A673 (cell line): ENCODE results near the gene NFIB. TPM values are rescaled to one million over a fixed set of nuclear protein-coding genes. Genes with fewer than 3 reads are reported as not detected.

Source experiments
- BruUV-seq: library from RNA; stranded (reverse); fragments of 400-500 nt; replicated peaks from 2 replicates; lab custom pipeline; 2021; lab: Mats Ljungman, UMichigan
- CTCF ChIA-PET: fragments of 300-600 bp; sonication (Branson Sonifier 250); formaldehyde crosslinking; loops from one replicate; lab custom pipeline; 2022; ENCODE audit warnings: antibody characterized with exemption; lab: Charles Lee
- POLR2A ChIA-PET: fragments of 300-600 bp; sonication (Branson Sonifier 250); formaldehyde crosslinking; loops from one replicate; lab custom pipeline; 2022; ENCODE audit warnings: antibody characterized with exemption; ENCODE audit not compliant: low non-redundant PET; lab: Charles Lee
- DNase-seq: peaks from one replicate; pipeline ENCODE4 v3.0.0-alpha.2; 2015; ENCODE audit warnings: low spot score
- H3K27ac ChIP-seq: fragments of 200-600 bp; sonication (generic); 2 replicates; pipeline ENCODE4 v1.5.1; 2016; ENCODE audit warnings: mixed run types, low read depth, mild to moderate bottlenecking, mixed read lengths, antibody characterized with exemption, low read length; ENCODE audit not compliant: poor library complexity, severe bottlenecking
- H3K27me3 ChIP-seq: fragments of 200-600 bp; sonication (generic); replicated peaks from 2 replicates; pipeline ENCODE4 v1.6.1; 2017; ENCODE audit warnings: mixed run types, low read depth, mild to moderate bottlenecking, mixed read lengths, antibody characterized with exemption, low read length; ENCODE audit not compliant: insufficient read depth, poor library complexity
- H3K36me3 ChIP-seq: fragments of 200-600 bp; sonication (generic); 2 replicates; pipeline ENCODE4 v1.6.1; 2016; ENCODE audit warnings: mixed run types, mild to moderate bottlenecking, mixed read lengths, antibody characterized with exemption, low read length; ENCODE audit not compliant: insufficient read depth, poor library complexity, severe bottlenecking
- H3K4me1 ChIP-seq: fragments of 200-600 bp; sonication (generic); 2 replicates; pipeline ENCODE4 v1.6.1; 2017; ENCODE audit warnings: mixed run types, mild to moderate bottlenecking, mixed read lengths, antibody characterized with exemption, low read length; ENCODE audit not compliant: insufficient read depth, poor library complexity, severe bottlenecking
- H3K4me3 ChIP-seq: fragments of 200-600 bp; sonication (generic); 2 replicates; pipeline ENCODE4 v1.5.1; 2016; ENCODE audit warnings: low read depth, mixed run types, mild to moderate bottlenecking, mixed read lengths, low read length; ENCODE audit not compliant: poor library complexity, severe bottlenecking
- H3K9me3 ChIP-seq: fragments of 200-600 bp; sonication (generic); 2 replicates; pipeline ENCODE4 v1.6.1; 2016; ENCODE audit warnings: mixed run types, low read depth, mild to moderate bottlenecking, mixed read lengths, antibody characterized with exemption, low read length; ENCODE audit not compliant: poor library complexity, severe bottlenecking
- CTCF ChIP-seq: fragments of 300-800, 200-600 bp; sonication (generic); conservative IDR thresholded peaks from 2 replicates; pipeline ENCODE4 v1.5.1; 2017; ENCODE audit warnings: low read depth, mild to moderate bottlenecking, antibody characterized with exemption, low read length, moderate library complexity, mixed read lengths
- EZH2 ChIP-seq: fragments of 200-600 bp; sonication (generic); IDR thresholded peaks from 2 replicates; pipeline ENCODE4 v1.6.1; 2017; ENCODE audit warnings: borderline replicate concordance, low read depth, mild to moderate bottlenecking, mixed read lengths, antibody characterized with exemption, low read length; ENCODE audit not compliant: poor library complexity, severe bottlenecking
- intact Hi-C: fragments of 100-400 bp; cut with micrococcal nuclease; formaldehyde crosslinking; loops from one replicate; pipeline ENCODE4 v1.10.0; 2022; ENCODE audit not compliant: unreplicated experiment
- total RNA-seq: library from RNA; stranded (reverse); gene quantifications from 2 replicates; pipeline ENCODE4 v1.2.3, GENCODE V29; 2021

Gene NFIB
- total RNA-seq, 1 experiment from 2014 or later: 41.2 TPM

DNA sequence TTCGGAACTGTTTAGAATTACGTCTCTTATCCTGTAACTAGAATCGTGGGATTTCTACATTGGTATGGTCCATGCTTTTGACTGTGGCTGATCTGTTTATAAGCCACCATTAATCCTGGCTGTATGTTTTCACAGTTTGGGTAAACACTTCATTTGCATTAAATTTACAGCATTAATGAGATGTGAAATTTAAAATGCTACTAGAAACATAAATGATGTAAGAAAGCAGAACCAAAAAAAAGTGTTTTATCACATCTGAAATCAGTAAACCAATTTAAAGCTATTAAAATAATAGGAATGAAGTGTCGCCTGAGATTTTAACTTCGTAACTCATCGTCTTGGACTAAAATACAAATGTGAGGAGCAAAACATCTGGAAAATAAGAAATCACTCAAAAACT lies 201.7 kb downstream of the NFIB start:
- TF ChIP-seq EZH2 (no peak), CTCF (no peak)
- Histone ChIP-seq H3K4me1 (no peaks in the 10 kb centered on the region), H3K27ac (no peak overlapping the region), H3K27me3 (no peaks in the 10 kb centered on the region), H3K4me3 (no peak overlapping the region), H3K36me3 (peaks cover 8% of the 10 kb centered on the region), H3K9me3 (no peaks in the 10 kb centered on the region)
- ChIA-PET POLR2A (no interaction called here), CTCF (no interaction called here)
- no TSS peak for BruUV-seq
- DNase-seq: no peak
- intact Hi-C loops: no loop called here

DNA sequence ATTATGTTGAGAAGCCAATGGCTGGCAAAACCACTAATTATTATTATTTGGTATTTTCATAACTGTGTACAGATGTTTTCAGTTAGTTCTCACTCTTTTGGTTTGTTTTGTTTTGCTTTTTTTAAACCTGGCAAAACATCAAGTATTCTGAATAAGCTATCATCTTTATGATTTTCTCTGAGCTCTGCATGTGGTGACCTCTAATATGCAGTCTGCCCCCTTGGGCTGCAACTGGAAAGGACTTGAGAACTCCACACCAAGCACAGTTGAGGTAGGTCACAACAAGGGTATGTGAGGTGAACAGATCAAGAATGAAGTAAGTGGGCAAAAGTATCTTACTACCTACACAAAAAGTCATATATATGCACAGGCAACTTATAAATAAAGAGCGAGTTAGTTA lies 202.2 kb downstream of the NFIB start:
- no peak overlapping the region for H3K4me3 ChIP-seq
- no TSS peak for BruUV-seq
- POLR2A ChIA-PET: no interaction called here
- no peak overlapping the region for H3K27ac ChIP-seq
- no peaks in the 10 kb centered on the region for H3K4me1 ChIP-seq
- intact Hi-C loops: no loop called here
- DNase-seq: no peak
- CTCF ChIA-PET: no interaction called here
- H3K36me3 ChIP-seq: peaks cover 8% of the 10 kb centered on the region
- no peaks in the 10 kb centered on the region for H3K9me3 ChIP-seq
- H3K27me3 ChIP-seq: no peaks in the 10 kb centered on the region
- TF ChIP-seq CTCF (no peak), EZH2 (no peak)

DNA sequence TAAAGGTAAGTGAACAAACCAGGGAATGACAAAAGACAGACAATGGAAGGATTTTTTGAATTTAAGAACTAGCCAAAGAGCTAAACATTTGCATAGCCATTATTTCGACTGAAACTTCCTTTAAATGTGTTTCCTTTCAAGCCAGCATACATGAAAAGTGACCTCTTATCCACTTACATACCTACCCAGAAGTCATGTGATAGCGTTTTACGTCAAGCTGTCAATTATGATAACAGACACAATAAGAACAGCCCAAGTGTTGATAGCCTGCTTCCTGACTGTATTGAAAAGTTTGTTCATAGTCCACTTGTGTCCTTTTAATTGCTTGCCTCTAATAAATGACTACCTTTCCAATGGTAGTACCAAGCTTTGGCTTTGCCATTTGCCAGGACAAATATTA lies 206.0 kb downstream of the NFIB start:
- H3K27ac ChIP-seq: no peak overlapping the region
- intact Hi-C loops: no loop called here
- H3K27me3 ChIP-seq: no peaks in the 10 kb centered on the region
- no peaks in the 10 kb centered on the region for H3K36me3 ChIP-seq
- POLR2A ChIA-PET: no interaction called here
- no peak overlapping the region for H3K4me3 ChIP-seq
- H3K9me3 ChIP-seq: no peaks in the 10 kb centered on the region
- no peak for DNase-seq
- CTCF ChIA-PET: no interaction called here
- BruUV-seq: no TSS peak
- H3K4me1 ChIP-seq: no peaks in the 10 kb centered on the region
- TF ChIP-seq EZH2: no peak
- no peak for TF ChIP-seq CTCF
